ENCODE data around the gene NCKAP5. TPM values are rescaled to one million over a fixed set of nuclear protein-coding genes. Genes with fewer than 3 reads are reported as not detected.
"Not testable (repeated sequence)": the region's sequence is repeated elsewhere in the genome, so short reads cannot be mapped to it uniquely, and the experiment has no call there.

Gene NCKAP5
- total RNA-seq, 1 donor from 2014 or later = 2.7 TPM

DNA sequence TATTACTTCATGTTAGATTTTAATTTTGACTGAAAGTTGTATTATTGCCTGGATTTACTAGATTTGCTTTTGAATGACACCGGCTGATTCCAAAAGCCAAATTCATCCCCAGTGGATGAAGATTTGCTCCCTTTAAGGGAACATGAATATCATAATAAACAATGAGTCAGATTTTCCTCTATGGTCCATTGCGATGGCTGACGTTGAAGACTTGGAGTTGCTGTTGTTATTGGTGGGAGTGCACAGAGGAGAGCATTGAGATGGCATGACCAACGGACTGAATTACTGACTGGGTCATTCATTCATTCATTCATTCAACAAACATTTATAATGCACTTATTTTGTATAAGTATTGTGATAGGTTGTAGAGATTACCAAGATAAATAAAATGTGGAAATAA is 864.9 kb downstream of the NCKAP5 start:
- Histone ChIP-seq H4K20me1 (ENCODE audit: insufficient read depth, low read length) (no peaks in the 10 kb centered on the region), H3K36me3 (ENCODE audit: insufficient read depth, low read length) (no peaks in the 10 kb centered on the region), H3K4me1 (ENCODE audit: insufficient read depth, low read length) (peaks cover 3% of the 10 kb centered on the region), H3K9ac (ENCODE audit: low read length) (no peak overlapping the region), H3K9me3 (ENCODE audit: insufficient read depth, low read depth, low read length) (no peaks in the 10 kb centered on the region), H3K27ac (ENCODE audit: low read depth, low read length) (no peak overlapping the region), H2AFZ (ENCODE audit: low read depth, low read length) (no peak overlapping the region), H3K4me3 (ENCODE audit: insufficient read depth, low read depth, low read length) (no peak overlapping the region), H3K79me2 (ENCODE audit: insufficient read depth, low read length) (no peaks in the 10 kb centered on the region), H3K4me2 (ENCODE audit: low read length) (no peak overlapping the region), H3K27me3 (ENCODE audit: insufficient read depth, low read length) (no peaks in the 10 kb centered on the region)
- no peak for TF ChIP-seq EZH2 (IDR thresholded peaks at IDR 0.05; ENCODE audit: insufficient read depth, low read length)
- TF ChIP-seq, protein P1, sequence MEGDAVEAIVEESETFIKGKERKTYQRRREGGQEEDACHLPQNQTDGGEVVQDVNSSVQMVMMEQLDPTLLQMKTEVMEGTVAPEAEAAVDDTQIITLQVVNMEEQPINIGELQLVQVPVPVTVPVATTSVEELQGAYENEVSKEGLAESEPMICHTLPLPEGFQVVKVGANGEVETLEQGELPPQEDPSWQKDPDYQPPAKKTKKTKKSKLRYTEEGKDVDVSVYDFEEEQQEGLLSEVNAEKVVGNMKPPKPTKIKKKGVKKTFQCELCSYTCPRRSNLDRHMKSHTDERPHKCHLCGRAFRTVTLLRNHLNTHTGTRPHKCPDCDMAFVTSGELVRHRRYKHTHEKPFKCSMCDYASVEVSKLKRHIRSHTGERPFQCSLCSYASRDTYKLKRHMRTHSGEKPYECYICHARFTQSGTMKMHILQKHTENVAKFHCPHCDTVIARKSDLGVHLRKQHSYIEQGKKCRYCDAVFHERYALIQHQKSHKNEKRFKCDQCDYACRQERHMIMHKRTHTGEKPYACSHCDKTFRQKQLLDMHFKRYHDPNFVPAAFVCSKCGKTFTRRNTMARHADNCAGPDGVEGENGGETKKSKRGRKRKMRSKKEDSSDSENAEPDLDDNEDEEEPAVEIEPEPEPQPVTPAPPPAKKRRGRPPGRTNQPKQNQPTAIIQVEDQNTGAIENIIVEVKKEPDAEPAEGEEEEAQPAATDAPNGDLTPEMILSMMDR (IDR thresholded peaks at IDR 0.05; ENCODE audit: insufficient read depth, low read depth, low read length) = no peak
- Mint-ChIP-seq H3K4me3 (ENCODE audit: unreplicated experiment) (no peak overlapping the region), H3K27me3 (ENCODE audit: low read depth, unreplicated experiment) (no peaks in the 10 kb centered on the region), H3K36me3 (ENCODE audit: low read depth, unreplicated experiment) (no peaks in the 10 kb centered on the region), H3K4me1 (ENCODE audit: low read depth, unreplicated experiment) (peaks cover 2% of the 10 kb centered on the region), H3K9me3 (ENCODE audit: unreplicated experiment) (no peaks in the 10 kb centered on the region), H3K27ac (ENCODE audit: unreplicated experiment) (no peak overlapping the region)
- FAIRE-seq (no peak), DNase-seq (ENCODE audit: low read depth) (peak; percentile 62)

DNA sequence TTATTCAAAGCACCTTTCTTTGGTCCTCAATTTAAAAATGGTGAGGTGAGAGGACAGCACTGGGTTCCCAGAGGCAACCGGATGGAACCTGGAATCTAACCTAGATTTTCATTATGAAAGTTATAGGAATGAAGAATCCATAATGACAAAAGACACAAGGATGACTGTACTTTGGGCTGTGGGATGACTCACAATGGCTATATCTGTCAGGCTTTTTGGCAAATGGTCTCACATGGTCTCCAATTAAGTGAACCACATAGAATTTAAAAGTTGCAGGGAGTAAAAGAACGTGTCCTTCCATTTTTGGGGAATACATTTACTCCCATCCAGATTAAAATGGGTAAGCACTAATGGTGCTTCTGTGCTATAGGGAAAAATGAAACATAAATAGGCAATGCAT is 866.5 kb downstream of the NCKAP5 start:
- H3K4me3 ChIP-seq (ENCODE audit: insufficient read depth, low read depth, low read length) = no peak overlapping the region
- no peak overlapping the region for H2AFZ ChIP-seq (ENCODE audit: low read depth, low read length)
- H3K9me3 ChIP-seq (ENCODE audit: insufficient read depth, low read depth, low read length) = no peaks in the 10 kb centered on the region
- DNase-seq (ENCODE audit: low read depth) = peak; percentile 74
- peaks cover 3% of the 10 kb centered on the region for H3K4me1 ChIP-seq (ENCODE audit: insufficient read depth, low read length)
- FAIRE-seq = peak; percentile 32
- peak overlapping the region; percentile 5 for H3K4me2 ChIP-seq (ENCODE audit: low read length)
- H3K27me3 Mint-ChIP-seq (ENCODE audit: low read depth, unreplicated experiment) = no peaks in the 10 kb centered on the region
- no peak overlapping the region for H3K27ac Mint-ChIP-seq (ENCODE audit: unreplicated experiment)
- no peaks in the 10 kb centered on the region for H4K20me1 ChIP-seq (ENCODE audit: insufficient read depth, low read length)
- no peaks in the 10 kb centered on the region for H3K79me2 ChIP-seq (ENCODE audit: insufficient read depth, low read length)
- TF ChIP-seq, protein P1 (IDR thresholded peaks at IDR 0.05; ENCODE audit: insufficient read depth, low read depth, low read length) = no peak
- TF ChIP-seq EZH2 (IDR thresholded peaks at IDR 0.05; ENCODE audit: insufficient read depth, low read length) = no peak
- no peaks in the 10 kb centered on the region for H3K36me3 Mint-ChIP-seq (ENCODE audit: low read depth, unreplicated experiment)
- H3K9me3 Mint-ChIP-seq (ENCODE audit: unreplicated experiment) = no peaks in the 10 kb centered on the region
- no peak overlapping the region for H3K9ac ChIP-seq (ENCODE audit: low read length)
- H3K27ac ChIP-seq (ENCODE audit: low read depth, low read length) = no peak overlapping the region
- no peaks in the 10 kb centered on the region for H3K36me3 ChIP-seq (ENCODE audit: insufficient read depth, low read length)
- H3K27me3 ChIP-seq (ENCODE audit: insufficient read depth, low read length) = no peaks in the 10 kb centered on the region
- no peak overlapping the region for H3K4me3 Mint-ChIP-seq (ENCODE audit: unreplicated experiment)
- peaks cover 2% of the 10 kb centered on the region for H3K4me1 Mint-ChIP-seq (ENCODE audit: low read depth, unreplicated experiment)

GRCh38 chr2:132699802-132700201 is 868.5 kb downstream of the NCKAP5 start:
- H3K9me3 ChIP-seq (ENCODE audit: insufficient read depth, low read depth, low read length); H3K4me3 ChIP-seq (ENCODE audit: insufficient read depth, low read depth, low read length); H3K36me3 ChIP-seq (ENCODE audit: insufficient read depth, low read length); H2AFZ ChIP-seq (ENCODE audit: low read depth, low read length); H3K27me3 Mint-ChIP-seq (ENCODE audit: low read depth, unreplicated experiment); H3K27me3 ChIP-seq (ENCODE audit: insufficient read depth, low read length); H3K4me2 ChIP-seq (ENCODE audit: low read length); H3K27ac ChIP-seq (ENCODE audit: low read depth, low read length); H3K9me3 Mint-ChIP-seq (ENCODE audit: unreplicated experiment); H3K4me1 ChIP-seq (ENCODE audit: insufficient read depth, low read length); H3K79me2 ChIP-seq (ENCODE audit: insufficient read depth, low read length); FAIRE-seq; H3K36me3 Mint-ChIP-seq (ENCODE audit: low read depth, unreplicated experiment); H3K27ac Mint-ChIP-seq (ENCODE audit: unreplicated experiment); H4K20me1 ChIP-seq (ENCODE audit: insufficient read depth, low read length); H3K4me3 Mint-ChIP-seq (ENCODE audit: unreplicated experiment); H3K9ac ChIP-seq (ENCODE audit: low read length); DNase-seq (ENCODE audit: low read depth); H3K4me1 Mint-ChIP-seq (ENCODE audit: low read depth, unreplicated experiment): not testable (repeated sequence)

- H3K79me2 ChIP-seq (ENCODE audit: insufficient read depth, low read length); FAIRE-seq; H3K27ac ChIP-seq (ENCODE audit: low read depth, low read length); DNase-seq (ENCODE audit: low read depth); H3K27me3 Mint-ChIP-seq (ENCODE audit: low read depth, unreplicated experiment); H3K36me3 ChIP-seq (ENCODE audit: insufficient read depth, low read length); H3K9ac ChIP-seq (ENCODE audit: low read length); H3K9me3 ChIP-seq (ENCODE audit: insufficient read depth, low read depth, low read length); H3K4me3 ChIP-seq (ENCODE audit: insufficient read depth, low read depth, low read length); H4K20me1 ChIP-seq (ENCODE audit: insufficient read depth, low read length); H3K36me3 Mint-ChIP-seq (ENCODE audit: low read depth, unreplicated experiment); H3K27ac Mint-ChIP-seq (ENCODE audit: unreplicated experiment); H3K9me3 Mint-ChIP-seq (ENCODE audit: unreplicated experiment); H3K4me1 ChIP-seq (ENCODE audit: insufficient read depth, low read length); H3K4me2 ChIP-seq (ENCODE audit: low read length); H2AFZ ChIP-seq (ENCODE audit: low read depth, low read length); H3K4me1 Mint-ChIP-seq (ENCODE audit: low read depth, unreplicated experiment); H3K4me3 Mint-ChIP-seq (ENCODE audit: unreplicated experiment); H3K27me3 ChIP-seq (ENCODE audit: insufficient read depth, low read length): not testable (repeated sequence)
Measured at GRCh38 chr2:132698347-132698746, 869.9 kb downstream of the NCKAP5 start.
